Measurements from ENCODE around the gene MEOX1. TPM values are rescaled to one million over a fixed set of nuclear protein-coding genes. Genes with fewer than 3 reads are reported as not detected.

MEOX1 gene
- total RNA-seq, 1 experiment from 2014 or later: 0.21 TPM

GRCh38 chr17:43680461-43680860 is 18.7 kb upstream of the MEOX1 start:
- ATAC-seq (no peak), DNase-seq (ENCODE audit: low read depth, low spot score) (no peak)
- Histone ChIP-seq H3K36me3 (ENCODE audit: control insufficient read depth, insufficient read depth, low read length) (no peaks in the 10 kb centered on the region), H3K9me3 (ENCODE audit: control insufficient read depth, insufficient read depth, low read depth, low read length) (no peaks in the 10 kb centered on the region), H3K4me1 (ENCODE audit: control insufficient read depth, insufficient read depth, low read length) (peaks cover 7% of the 10 kb centered on the region), H3K4me3 (ENCODE audit: low read depth in 2 of 2, low read length in 2 of 2) (no peak overlapping the region), H3K27ac (ENCODE audit: low read length) (no peak overlapping the region), H3K27me3 (ENCODE audit: control insufficient read depth, insufficient read depth, low read length) (no peaks in the 10 kb centered on the region)
- in situ Hi-C loops (cut with HindIII; ENCODE audit: low pct_unique_long_range_greater_than_20kb, low sequenced_read_pairs) (no loop called here), intact Hi-C loops (cut with micrococcal nuclease; ENCODE audit: unreplicated experiment) (no loop called here)
- no peak for TF ChIP-seq SIN3A (IDR thresholded peaks at IDR 0.05; ENCODE audit: borderline replicate concordance, insufficient read depth, low read depth, low read length)
- BruUV-seq (replicated peaks): no TSS peak
- POLR2A ChIA-PET: no interaction called here
- CTCF ChIA-PET: no interaction called here

GRCh38 chr17:43679911-43680310 is 18.2 kb upstream of the MEOX1 start:
- Histone ChIP-seq H3K4me1 (ENCODE audit: control insufficient read depth, insufficient read depth, low read length) (peaks cover 7% of the 10 kb centered on the region), H3K36me3 (ENCODE audit: control insufficient read depth, insufficient read depth, low read length) (no peaks in the 10 kb centered on the region), H3K4me3 (ENCODE audit: low read depth in 2 of 2, low read length in 2 of 2) (no peak overlapping the region), H3K27ac (ENCODE audit: low read length) (no peak overlapping the region), H3K9me3 (ENCODE audit: control insufficient read depth, insufficient read depth, low read depth, low read length) (no peaks in the 10 kb centered on the region), H3K27me3 (ENCODE audit: control insufficient read depth, insufficient read depth, low read length) (no peaks in the 10 kb centered on the region)
- TF ChIP-seq SIN3A (IDR thresholded peaks at IDR 0.05; ENCODE audit: borderline replicate concordance, insufficient read depth, low read depth, low read length): no peak
- TF ChIP-seq CTCF (IDR thresholded peaks at IDR 0.05): no peak
- TF ChIP-seq POLR2AphosphoS5 (IDR thresholded peaks at IDR 0.05; ENCODE audit: low read depth, low read length): no peak
- no peak for TF ChIP-seq REST (IDR thresholded peaks at IDR 0.05; ENCODE audit: insufficient read depth in 1 of 2, low read depth in 2 of 2, low read length in 1 of 2)
- no peak for TF ChIP-seq TCF7L2 (IDR thresholded peaks at IDR 0.05; ENCODE audit: low read depth, low read length)
- DNase-seq (ENCODE audit: low read depth, low spot score): no peak
- ChIA-PET CTCF (interaction anchor here (0.6 kb wide), 1 partner anchor 139 kb away, joined by 4 read pairs; no protein-coding TSS in a partner anchor), POLR2A (no interaction called here)
- in situ Hi-C loops (cut with HindIII; ENCODE audit: low pct_unique_long_range_greater_than_20kb, low sequenced_read_pairs) (no loop called here), intact Hi-C loops (cut with micrococcal nuclease; ENCODE audit: unreplicated experiment) (no loop called here)
- BruUV-seq (replicated peaks): no TSS peak
- no peak for ATAC-seq

GRCh38 chr17:43679401-43679800 is 17.7 kb upstream of the MEOX1 start:
- Histone ChIP-seq H3K9me3 (ENCODE audit: control insufficient read depth, insufficient read depth, low read depth, low read length) (no peaks in the 10 kb centered on the region), H3K27ac (ENCODE audit: low read length) (no peak overlapping the region), H3K27me3 (ENCODE audit: control insufficient read depth, insufficient read depth, low read length) (no peaks in the 10 kb centered on the region), H3K4me1 (ENCODE audit: control insufficient read depth, insufficient read depth, low read length) (peaks cover 7% of the 10 kb centered on the region), H3K4me3 (ENCODE audit: low read depth in 2 of 2, low read length in 2 of 2) (no peak overlapping the region), H3K36me3 (ENCODE audit: control insufficient read depth, insufficient read depth, low read length) (no peaks in the 10 kb centered on the region)
- ChIA-PET CTCF (interaction anchor here (0.6 to 0.7 kb wide), 2 partner anchors 101 to 138 kb away, joined by 4 read pairs; no protein-coding TSS in a partner anchor), POLR2A (no interaction called here)
- BruUV-seq (replicated peaks): no TSS peak
- intact Hi-C loops (cut with micrococcal nuclease; ENCODE audit: unreplicated experiment): no loop called here
- in situ Hi-C loops (cut with HindIII; ENCODE audit: low pct_unique_long_range_greater_than_20kb, low sequenced_read_pairs): no loop called here
- no peak for TF ChIP-seq SIN3A (IDR thresholded peaks at IDR 0.05; ENCODE audit: borderline replicate concordance, insufficient read depth, low read depth, low read length)
- TF ChIP-seq POLR2AphosphoS5 (IDR thresholded peaks at IDR 0.05; ENCODE audit: low read depth, low read length): no peak
- no peak for TF ChIP-seq CTCF (IDR thresholded peaks at IDR 0.05)
- TF ChIP-seq TCF7L2 (IDR thresholded peaks at IDR 0.05; ENCODE audit: low read depth, low read length): no peak
- DNase-seq (ENCODE audit: low read depth, low spot score): no peak
- no peak for ATAC-seq

Data from Panc1 (cell line).